HL-60 (cell line): Measurements from ENCODE around the gene CALHM1.

Experiments
- GABPA ChIP-seq: IDR thresholded peaks from 2 replicates; pipeline ENCODE4 v1.6.1; 2012; ENCODE audit warnings: low read depth
- TF ChIP-seq, protein P1 (sequence below): IDR thresholded peaks from one replicate; pipeline ENCODE4 v1.5.1; 2011; ENCODE audit warnings: low read length, control low read depth, inconsistent platforms; ENCODE audit not compliant: insufficient read depth

DNA sequence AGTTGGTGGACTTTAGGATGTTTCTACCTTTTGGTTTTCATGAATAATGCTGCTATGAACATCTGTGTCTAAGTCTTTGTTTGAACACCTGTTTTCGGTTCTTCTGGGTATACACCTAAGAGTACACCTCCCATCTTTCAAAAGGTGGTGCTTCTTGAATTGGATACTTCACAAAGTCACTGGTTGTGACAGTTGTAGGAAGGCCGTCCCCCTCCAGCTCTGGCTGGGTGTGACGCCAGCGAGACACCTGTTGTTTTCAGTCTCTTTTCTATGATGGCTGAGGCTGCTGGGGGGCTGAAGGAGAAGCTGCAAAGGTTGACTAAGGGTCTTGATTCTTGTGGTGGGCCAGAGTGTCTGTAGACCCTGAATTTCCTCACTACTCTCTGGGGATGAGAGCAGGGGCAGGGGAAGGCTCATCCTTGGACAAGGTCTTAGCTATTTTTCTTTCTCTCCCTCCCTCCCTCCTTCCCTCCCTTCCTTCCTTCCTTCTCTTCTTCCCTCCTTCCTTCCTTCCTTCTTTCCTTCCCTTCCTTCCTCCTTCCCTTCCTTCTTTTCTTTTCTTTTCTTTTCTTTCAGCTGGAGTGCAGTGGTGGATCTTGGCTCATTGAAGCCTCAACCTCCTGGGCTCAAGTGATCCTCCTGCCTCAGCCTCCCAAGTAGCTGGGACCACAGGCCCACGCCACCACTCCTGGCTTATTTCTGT, 40.4 kb upstream of the CALHM1 start:
- TF ChIP-seq, protein P1, sequence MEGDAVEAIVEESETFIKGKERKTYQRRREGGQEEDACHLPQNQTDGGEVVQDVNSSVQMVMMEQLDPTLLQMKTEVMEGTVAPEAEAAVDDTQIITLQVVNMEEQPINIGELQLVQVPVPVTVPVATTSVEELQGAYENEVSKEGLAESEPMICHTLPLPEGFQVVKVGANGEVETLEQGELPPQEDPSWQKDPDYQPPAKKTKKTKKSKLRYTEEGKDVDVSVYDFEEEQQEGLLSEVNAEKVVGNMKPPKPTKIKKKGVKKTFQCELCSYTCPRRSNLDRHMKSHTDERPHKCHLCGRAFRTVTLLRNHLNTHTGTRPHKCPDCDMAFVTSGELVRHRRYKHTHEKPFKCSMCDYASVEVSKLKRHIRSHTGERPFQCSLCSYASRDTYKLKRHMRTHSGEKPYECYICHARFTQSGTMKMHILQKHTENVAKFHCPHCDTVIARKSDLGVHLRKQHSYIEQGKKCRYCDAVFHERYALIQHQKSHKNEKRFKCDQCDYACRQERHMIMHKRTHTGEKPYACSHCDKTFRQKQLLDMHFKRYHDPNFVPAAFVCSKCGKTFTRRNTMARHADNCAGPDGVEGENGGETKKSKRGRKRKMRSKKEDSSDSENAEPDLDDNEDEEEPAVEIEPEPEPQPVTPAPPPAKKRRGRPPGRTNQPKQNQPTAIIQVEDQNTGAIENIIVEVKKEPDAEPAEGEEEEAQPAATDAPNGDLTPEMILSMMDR, result no peak
- no peak for TF ChIP-seq GABPA
